Stimulated activated CD4-positive, alpha-beta T cell treated with anti-CD3 and anti-CD28 coated beads, Interleukin-12 subunit alpha, Interleukin-12 subunit beta, amount 100 ng/mL, for 4 hours (primary cell): Measurements from ENCODE around the gene RAI14.
"Not testable (repeated sequence)": the region's sequence is repeated elsewhere in the genome, so short reads cannot be mapped to it uniquely, and the experiment has no call there.

Experiments
- DNase-seq: peaks from one replicate; pipeline ENCODE4 v3.0.0-alpha.2; 2020

RAI14 gene

GRCh38 chr5:34775886-34776285 is 119.8 kb downstream of the RAI14 start:
- DNase-seq: no peak

GRCh38 chr5:34778091-34778850 is 122.1 kb downstream of the RAI14 start:
- DNase-seq: no peak

- not testable (repeated sequence) for DNase-seq
These were observed 127.8 kb downstream of the RAI14 start for GRCh38 chr5:34783892-34784291.

GRCh38 chr5:34787035-34787434 is 130.9 kb downstream of the RAI14 start:
- no peak for DNase-seq

GRCh38 chr5:34789021-34789531 is 132.9 kb downstream of the RAI14 start:
- no peak for DNase-seq

GRCh38 chr5:34789639-34790038 is 133.5 kb downstream of the RAI14 start:
- no peak for DNase-seq

GRCh38 chr5:34790069-34790468 is 133.9 kb downstream of the RAI14 start:
- no peak for DNase-seq

- no peak for DNase-seq
These were observed 135.7 kb downstream of the RAI14 start for GRCh38 chr5:34791761-34792244.

GRCh38 chr5:34802834-34803563 is 146.9 kb downstream of the RAI14 start:
- DNase-seq: no peak

- no peak for DNase-seq
These were observed 148.0 kb downstream of the RAI14 start for GRCh38 chr5:34803974-34804732.

GRCh38 chr5:34804913-34805312 is 148.8 kb downstream of the RAI14 start:
- DNase-seq: no peak

GRCh38 chr5:34806532-34806931 is 150.4 kb downstream of the RAI14 start:
- DNase-seq: no peak

- DNase-seq: no peak
These were observed 155.6 kb downstream of the RAI14 start for GRCh38 chr5:34811706-34812105.

GRCh38 chr5:34813509-34813908 is 157.4 kb downstream of the RAI14 start:
- no peak for DNase-seq

- no peak for DNase-seq
These were observed 161.6 kb downstream of the RAI14 start for GRCh38 chr5:34817558-34818351.

- DNase-seq: no peak
These were observed 162.6 kb downstream of the RAI14 start for GRCh38 chr5:34818717-34819116.

- DNase-seq: no peak
These were observed 164.5 kb downstream of the RAI14 start for GRCh38 chr5:34820593-34820992.

- DNase-seq: no peak
These were observed 167.0 kb downstream of the RAI14 start for GRCh38 chr5:34822956-34823715.

- DNase-seq: no peak
These were observed 170.2 kb downstream of the RAI14 start for GRCh38 chr5:34826347-34826746.

- no peak for DNase-seq
These were observed 171.7 kb downstream of the RAI14 start for GRCh38 chr5:34827588-34828506.
